HG03432 (cell line): ENCODE data around the gene DUSP28.

Experiments
- ATAC-seq: cut with Tn5 transposase; IDR thresholded peaks from one replicate; pipeline ENCODE4 v1.9.1; 2021; ENCODE audit warnings: mild to moderate bottlenecking, moderate library complexity; ENCODE audit not compliant: unreplicated experiment

Gene DUSP28

DNA sequence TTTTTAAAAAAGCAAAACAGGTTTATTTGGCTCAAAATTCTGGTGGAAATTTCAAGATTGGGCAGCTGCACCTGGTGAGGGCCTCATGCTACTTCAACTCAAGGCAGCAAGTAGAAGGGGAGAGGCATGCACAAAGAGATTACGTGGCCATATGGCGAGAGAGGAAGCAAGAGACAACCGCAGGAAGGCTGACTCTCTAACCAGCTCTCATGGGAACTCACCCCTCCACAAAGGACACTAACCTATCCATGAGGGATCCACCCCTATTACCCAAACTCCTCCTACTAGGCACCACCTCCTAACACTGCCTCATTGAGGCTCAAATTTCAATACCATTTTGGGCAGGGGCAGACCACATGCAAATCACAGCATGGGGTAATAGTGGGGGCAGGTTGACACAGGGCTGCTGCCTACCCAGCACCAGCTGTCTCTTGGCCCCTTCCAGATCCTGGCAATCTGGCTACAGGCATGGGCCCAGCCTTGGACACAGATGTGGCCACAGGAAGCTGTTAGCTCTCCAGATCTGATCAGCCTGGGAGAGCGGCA lies 24.4 kb downstream of the DUSP28 start:
- peak; percentile 52 for ATAC-seq

DNA sequence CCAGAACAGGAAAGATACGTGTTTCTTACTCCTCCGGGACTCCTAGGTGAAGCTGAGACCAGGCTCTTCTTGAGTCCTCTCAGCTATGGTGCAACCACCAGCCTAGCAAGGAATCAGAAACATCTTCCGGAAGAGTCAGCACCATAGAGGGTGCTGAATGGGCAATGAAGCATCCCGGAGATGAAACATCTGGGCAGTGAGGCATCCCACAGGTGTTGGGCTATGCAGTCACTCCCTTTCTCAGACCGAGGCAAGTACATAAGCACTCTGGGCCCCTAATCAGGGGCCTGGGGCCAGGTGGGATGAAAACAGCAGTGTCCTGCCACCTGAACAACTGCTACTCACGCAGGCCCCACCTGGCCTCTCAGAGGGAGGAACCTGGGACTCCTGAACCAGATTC lies 24.9 kb downstream of the DUSP28 start:
- peak; percentile 24 for ATAC-seq

DNA sequence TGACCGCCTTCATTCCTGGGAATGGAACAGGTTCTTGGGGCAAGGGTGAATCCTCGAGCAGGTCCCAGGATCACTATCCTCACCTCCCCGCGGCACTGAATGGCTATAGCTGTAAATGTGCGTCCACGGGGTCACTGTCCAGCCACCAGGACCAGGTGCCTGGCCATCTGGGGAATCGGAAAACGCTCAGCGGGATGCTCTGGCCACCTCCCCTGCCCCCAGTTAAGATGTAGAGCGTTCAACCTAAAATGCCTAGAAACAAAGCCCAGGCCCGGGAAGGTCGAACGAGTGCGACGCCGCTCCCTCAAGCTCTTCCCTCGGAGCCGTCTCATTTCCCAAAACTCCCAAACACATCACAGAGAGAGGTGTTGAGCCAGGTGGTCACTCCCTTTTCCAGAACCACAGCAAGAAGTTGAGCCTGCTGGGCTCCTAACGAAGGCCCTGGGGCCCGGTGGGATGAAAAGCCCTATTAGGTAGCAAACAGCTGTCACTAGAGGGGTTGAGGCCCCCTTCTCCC lies 25.6 kb downstream of the DUSP28 start:
- ATAC-seq: no peak

DNA sequence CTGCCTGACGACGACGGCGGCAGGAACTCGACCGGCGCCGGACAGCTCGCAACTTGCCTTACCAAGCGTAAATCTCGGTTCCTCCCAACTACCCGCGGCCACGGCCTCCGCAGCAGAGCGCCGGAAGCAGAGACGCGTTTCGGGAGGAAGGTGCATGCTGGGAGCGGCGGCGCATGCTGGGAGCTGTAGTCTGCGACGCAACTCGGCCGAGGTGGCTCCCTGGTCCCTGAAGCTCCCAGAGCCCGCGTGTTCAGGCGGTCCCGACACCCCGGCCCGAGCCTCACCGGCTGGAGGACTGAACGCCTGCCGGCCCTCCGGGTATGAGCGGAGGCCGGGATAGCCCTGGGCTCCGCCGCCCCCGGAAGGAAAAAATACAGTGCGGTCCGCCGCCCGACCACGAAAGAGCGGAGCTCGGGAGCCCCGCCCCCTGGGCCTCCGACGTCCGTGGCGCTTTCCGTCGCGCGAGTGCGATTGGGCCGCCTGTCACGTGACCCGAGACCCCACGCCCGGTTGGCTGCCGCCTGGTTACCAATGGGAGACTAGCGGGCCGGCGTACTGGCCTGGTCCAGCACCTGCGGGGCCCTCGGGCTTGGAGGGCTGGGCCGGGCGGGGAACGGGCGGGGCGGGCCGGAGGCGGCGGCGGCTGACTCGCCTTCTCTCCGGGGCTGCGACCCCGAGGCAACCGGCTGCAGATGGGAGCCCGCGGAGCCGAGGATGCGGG lies 26.2 kb downstream of the DUSP28 start, which contains the start of gene CAPN10:
Gene CAPN10, plus strand, starts transcription at position 537 of the 721 bp plus-strand sequence. Its CDS starts 178 bp downstream, at position 715.
- ATAC-seq: peak; percentile 69

DNA sequence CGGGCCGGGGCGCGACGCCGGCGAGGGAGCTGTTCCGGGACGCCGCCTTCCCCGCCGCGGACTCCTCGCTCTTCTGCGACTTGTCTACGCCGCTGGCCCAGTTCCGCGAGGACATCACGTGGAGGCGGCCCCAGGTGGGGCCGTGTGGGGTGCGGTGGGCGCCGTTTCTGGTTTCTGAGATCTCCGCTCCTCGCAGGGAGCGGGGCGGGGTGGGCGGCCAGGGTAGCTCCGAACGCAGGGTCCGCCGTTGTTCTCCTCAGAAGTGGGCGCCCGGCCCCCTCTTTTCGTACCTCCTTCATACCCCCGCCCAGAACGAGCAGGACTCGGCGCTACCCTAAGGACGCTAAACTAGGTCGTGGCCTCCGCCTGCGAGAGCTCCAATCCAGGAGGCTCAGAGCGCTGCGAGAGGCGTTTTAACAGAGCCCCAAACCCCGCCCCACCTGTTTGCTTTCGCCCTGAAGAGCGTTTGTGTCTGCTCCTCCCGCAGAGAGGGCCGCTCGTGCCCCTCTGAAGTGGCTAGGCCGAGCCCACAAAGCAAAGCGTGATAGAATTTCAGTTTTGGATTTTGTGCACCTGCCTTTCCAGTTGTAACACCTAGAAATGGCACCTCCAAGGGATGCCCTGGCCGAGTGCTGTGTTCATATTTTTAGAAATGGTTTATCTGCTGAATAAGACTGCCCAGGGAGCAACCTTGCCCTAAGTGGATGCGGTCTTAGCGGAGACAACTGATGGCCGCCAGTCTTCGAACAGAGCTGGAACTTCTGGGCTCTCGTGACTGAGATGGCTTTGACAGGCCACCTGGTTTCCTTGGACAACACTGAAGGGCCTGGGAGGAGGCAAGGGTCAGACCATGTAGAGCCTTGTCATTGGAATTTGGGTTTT lies 27.0 kb downstream of the DUSP28 start:
- peak; percentile 12 for ATAC-seq

DNA sequence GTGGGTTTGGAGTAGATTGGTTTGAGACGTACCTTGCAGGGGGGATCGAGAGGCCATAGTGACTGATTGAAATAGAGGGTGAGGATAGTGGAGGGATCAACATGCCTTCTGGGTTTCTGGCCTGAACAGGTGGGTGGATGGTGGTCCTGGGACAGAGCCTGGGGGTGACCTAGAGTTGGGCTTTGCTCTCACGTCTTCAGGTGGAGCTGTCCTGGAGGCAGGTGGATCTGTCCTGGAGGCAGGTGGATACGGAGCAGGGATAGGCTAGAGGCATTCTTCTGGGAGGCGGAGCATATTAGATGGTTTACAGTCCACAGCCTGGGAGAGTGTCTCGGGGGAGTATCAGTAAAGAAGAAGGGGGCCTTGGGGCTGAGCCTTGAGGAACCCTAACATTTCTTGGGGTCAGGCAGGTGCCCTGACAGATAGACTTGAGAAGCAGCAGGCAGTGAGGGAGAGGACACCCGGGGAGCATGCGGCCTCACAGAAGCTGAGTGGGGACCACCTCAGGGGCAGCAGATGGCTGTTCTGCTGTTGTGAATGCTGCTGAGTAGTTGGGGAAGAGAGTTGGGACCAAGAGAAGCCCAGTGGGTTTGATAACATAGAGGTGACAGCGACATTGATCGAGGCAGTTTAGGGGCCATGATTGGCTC lies 28.0 kb downstream of the DUSP28 start:
- no peak for ATAC-seq

DNA sequence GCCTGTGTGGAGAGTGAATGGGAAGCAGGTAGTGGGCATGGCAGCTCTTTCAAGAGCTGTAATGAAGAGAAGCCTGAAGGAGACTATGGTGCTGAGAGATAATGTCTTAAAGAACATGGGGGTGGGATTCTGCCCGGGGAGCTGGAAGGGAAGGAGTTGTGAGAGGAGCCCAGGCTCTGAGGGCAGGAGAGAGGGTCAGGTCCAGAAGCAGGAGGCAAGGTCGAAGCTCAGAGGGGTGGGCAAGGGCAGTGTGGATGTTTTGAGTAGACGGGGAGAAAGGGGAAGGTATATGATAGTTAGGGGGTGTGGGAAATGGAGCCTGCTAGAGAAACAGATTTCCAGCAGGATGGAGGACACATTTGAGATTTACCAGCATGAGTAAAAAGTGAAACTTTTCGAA lies 28.5 kb downstream of the DUSP28 start:
- ATAC-seq: no peak

DNA sequence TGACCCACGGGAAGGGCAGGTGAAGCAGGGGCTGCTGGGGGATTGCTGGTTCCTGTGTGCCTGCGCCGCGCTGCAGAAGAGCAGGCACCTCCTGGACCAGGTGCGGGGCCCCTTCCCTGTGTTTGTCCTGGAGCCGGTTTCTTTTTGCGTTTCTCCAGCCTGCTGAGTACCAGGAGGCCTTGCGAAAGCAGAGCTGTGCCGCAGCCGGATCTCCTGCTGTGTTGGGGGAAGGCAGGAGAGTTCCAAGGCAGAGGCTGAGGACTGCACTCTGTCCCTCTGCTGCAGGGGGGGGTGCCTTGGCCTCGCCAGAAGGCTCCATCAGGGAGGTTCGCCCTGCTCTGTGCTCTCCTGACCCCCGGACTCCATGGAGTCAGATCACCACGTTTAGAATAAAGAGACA lies 29.2 kb downstream of the DUSP28 start:
- ATAC-seq: no peak

DNA sequence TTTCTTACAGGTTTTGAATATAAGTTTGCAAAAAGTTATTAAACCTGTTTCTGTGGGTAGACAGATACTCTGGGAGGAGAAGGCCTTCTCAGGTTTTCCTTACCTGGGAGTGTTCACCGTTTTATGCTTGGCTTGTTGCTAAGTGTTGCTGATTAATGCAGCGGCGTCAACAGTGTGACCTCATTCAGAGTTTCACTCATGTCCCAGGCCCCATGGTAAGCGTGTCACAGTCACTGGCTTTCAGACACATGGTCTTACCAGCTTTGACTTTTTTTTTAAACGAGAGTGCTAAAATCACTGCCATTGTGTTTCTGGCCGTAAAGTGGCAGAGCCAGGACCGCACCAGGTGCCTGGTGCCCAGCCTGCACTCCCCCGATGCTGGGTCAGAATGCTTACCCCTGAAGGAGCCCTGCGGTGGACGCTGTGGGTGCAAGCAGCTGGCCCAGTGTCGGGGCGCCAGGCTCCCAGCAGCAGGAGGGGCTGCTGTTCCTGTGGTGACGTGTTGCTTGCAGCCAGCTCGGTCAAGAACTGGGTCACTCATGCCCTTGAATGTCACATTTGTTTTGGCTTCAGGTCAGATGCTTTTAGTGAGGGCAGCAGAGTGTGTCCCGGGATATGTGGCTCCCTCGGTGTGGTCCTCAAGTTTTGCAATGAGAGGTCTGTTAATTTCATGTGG lies 29.8 kb downstream of the DUSP28 start:
- no peak for ATAC-seq

DNA sequence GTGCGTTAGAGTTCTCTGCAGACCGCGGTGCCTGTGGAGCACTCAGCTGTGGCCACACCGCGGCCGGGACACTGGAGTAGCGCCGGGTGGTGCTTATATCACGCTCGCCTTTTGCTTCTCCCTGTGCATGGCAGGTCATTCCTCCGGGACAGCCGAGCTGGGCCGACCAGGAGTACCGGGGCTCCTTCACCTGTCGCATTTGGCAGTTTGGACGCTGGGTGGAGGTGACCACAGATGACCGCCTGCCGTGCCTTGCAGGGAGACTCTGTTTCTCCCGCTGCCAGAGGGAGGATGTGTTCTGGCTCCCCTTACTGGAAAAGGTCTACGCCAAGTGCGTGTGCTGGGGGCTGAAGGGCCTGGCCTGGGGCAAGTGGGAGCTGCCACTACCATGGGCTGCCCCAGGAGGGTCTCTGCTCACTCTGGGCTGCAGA lies 30.5 kb downstream of the DUSP28 start:
- no peak for ATAC-seq

DNA sequence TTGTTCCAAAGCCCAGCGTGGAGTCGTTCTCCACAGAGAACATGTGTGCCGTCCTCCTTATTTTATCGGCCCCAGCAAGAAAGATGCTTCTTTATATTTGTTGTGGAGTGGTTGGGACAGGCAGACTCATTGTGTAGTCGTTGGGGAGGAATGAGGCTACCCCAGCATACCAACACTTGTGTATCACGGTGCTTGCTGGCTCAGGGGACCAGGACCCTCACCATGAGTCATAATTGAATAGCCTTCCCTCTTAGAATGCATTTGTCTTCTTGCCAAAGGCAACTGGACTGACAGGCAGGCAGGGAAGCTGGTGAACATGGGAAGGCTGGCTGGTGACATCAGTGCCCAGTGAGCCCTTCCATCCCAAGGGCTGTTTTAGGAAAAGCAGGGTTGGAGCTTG lies 31.1 kb downstream of the DUSP28 start:
- no peak for ATAC-seq

DNA sequence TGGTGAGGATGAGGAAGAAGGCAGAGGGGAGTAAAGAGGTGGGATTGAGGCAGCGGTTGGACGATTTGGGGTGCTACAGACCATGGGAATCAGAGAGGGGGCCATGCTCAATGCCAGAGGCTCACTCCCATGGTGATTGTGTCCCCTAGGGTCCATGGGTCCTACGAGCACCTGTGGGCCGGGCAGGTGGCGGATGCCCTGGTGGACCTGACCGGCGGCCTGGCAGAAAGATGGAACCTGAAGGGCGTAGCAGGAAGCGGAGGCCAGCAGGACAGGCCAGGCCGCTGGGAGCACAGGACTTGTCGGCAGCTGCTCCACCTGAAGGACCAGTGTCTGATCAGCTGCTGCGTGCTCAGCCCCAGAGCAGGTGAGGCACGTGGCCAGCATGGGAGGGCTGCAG lies 31.6 kb downstream of the DUSP28 start:
- no peak for ATAC-seq

DNA sequence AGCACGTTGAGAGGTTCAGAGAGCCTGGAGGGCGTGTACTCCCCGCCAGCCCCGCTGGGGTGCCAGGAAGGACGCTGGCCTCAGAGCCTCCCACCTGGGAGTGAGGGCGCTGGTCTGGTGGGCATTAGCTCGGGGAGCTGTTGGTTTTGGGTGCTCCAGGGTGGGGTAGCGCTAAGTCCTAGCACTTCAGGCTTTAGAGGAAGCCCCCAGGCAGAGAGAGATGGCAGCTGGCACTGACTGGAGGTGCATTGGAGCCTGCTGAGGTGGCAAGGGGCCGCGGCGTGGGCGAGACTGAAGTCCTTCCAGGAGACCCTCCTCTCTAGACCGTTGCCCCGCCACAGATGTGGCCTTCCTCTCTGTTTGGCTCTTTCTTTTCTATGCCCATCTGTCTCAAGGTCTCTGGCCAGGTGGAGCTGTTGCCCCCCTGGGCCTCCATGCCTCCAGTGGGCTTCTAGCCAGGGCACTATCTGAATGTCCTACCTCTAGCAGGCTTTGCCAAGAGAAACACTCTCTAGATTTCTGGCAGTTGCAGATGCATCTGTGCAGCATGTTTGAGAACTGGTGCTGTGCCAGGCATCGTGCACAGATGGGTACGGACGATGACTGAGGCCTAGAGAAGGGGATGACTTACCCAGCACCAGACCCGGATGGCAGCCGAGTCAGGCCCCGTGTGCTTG lies 33.0 kb downstream of the DUSP28 start:
- ATAC-seq: no peak

DNA sequence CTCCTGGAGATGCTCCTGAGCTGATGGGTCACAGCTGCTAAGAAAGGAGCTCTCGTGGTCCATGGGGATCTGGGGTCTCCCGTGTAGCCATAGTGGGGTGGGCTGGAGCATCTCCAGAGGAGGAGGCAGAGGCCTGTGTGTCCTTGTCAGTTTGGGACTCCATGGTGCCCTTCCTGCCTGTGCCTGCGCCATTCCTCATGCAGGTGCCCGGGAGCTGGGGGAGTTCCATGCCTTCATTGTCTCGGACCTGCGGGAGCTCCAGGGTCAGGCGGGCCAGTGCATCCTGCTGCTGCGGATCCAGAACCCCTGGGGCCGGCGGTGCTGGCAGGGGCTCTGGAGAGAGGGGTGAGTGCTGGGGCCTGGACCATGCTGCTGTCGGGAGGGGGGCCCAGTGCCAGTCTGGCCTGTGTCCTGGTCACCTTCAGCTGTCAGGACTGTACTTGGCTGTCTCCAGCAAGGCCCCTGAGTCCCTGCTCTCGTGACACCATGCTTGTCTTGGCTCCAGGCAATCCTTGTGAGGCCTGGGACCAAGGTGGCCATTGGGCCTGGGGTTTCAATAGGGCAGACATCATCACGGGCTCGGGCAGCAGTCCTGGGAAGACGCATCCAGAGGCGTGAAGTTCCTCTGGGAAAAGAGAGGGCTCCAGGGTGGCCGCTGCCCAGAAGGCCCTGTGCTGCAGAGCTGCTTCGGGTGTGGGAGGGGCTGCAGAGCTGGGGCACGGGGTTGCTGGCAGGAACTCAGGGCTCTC lies 33.7 kb downstream of the DUSP28 start:
- no peak for ATAC-seq

DNA sequence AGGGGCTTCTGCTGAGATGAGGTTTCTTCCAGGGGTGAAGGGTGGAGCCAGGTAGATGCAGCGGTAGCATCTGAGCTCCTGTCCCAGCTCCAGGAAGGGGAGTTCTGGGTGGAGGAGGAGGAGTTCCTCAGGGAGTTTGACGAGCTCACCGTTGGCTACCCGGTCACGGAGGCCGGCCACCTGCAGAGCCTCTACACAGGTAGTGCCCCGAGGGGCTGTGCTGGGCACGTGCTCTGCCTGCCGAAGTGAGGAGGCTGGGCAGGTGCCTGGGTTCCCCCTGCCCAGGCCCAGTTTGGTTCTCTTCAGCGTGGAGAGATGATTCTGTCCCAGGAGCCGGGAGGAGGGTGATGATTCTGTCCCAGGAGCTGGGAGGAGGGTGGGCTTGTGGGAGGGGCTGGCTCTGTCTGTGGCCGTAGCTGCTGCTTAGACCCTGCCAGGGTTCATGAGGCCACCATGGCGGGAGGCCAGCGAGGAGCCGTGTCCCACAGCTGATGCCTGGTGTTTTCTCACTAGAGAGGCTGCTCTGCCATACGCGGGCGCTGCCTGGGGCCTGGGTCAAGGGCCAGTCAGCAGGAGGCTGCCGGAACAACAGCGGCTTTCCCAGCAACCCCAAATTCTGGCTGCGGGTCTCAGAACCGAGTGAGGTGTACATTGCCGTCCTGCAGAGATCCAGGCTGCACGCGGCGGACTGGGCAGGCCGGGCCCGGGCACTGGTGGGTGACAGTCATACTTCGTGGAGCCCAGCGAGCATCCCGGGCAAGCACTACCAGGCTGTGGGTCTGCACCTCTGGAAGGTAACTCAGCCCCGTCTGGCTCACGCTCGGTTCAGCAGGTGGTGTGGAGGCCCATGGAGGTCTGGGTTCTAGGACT lies 34.6 kb downstream of the DUSP28 start:
- no peak for ATAC-seq

DNA sequence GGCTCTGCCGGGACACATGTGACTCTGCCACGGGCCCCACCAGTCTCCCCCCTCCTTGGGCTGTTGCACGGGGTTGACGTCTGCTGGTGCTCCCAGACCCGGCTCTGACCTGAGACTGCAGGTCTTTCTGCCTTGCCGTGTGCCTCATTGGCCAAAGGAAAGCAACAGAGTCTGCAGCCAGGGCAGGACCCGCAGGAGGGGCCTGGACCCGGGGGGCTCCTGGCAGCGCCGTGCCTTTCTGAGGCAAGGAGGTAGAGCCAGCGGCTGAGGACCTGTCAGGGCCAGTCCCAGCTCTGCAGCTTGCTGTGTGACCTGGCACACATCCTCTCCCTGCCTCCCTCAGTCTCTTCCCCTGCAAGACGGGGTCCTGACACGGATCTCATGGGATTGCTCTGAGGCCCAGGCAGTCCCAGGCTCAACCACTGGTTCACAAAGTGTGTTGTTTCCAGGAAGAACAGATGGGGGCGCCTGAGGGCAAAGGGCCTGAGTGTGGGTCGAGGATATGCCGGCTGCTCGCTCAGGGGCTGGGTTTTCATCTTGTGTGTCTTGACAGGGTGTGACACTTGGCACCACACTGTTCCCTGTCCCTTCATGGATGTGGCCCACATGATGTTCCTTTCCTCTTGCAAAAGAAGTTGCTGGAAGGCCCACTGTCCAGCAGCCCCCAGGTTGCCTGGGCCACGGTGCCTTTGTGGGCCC lies 35.4 kb downstream of the DUSP28 start:
- ATAC-seq: no peak

DNA sequence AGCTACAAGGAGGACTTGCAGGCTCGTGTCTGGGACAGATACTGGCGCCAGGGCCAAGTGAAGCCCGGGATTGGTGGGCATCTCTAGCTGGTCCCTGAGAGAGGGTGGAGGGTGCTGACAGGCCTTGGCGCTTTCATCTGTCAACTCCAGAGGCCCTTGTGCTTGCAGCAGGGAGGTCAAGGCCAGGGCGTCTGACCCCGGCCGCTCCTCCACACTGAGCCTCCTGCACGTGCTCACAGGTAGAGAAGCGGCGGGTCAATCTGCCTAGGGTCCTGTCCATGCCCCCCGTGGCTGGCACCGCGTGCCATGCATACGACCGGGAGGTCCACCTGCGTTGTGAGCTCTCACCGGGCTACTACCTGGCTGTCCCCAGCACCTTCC lies 35.9 kb downstream of the DUSP28 start:
- no peak for ATAC-seq

DNA sequence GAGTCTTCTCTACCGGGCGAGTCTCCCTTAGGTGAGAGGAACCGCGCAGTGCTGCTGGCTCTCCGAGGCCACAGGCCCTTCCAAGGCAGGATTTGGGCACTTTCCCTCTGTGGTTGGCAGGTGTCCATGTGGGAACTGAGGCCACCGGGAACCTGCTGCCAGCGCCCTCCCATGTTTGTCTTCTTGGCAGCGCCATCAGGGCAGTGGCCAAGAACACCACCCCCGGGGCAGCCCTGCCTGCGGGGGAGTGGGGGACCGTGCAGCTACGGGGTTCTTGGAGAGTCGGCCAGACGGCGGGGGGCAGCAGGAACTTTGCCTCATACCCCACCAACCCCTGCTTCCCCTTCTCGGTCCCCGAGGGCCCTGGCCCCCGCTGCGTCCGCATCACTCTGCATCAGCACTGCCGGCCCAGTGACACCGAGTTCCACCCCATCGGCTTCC lies 36.4 kb downstream of the DUSP28 start:
- ATAC-seq: no peak
